ENCODE measurements around the gene CCDC197.

DNA sequence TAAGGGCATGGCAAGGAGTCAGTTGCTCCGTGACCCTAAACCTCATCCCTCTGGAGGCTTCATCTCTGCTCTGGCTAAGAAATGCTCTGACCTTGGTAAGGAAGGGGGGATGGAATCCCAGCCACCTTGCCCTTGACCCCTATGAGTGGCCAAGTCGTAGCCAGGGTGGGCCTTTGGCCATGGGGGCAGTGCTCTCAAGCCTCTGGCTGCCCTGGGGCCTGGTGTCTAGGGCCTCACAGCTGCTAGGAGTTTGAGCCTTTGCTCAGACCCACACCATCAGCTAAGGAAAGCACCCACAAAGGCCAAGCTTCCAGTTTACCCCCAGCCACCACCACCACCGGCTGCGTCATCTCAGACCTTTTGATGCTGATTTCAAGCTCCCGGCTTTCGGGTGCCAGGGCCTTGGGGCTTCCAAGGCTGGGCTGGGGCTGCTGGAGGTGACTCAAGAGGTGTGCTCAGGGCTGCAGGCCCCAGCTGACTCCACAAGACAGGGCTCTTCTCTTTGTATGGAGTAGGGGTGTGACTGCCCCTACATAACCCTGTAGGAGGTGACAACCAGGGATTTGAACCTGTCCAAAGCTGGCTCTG lies 24.4 kb upstream of the CCDC197 start:
- TF ChIP-seq, protein P1, sequence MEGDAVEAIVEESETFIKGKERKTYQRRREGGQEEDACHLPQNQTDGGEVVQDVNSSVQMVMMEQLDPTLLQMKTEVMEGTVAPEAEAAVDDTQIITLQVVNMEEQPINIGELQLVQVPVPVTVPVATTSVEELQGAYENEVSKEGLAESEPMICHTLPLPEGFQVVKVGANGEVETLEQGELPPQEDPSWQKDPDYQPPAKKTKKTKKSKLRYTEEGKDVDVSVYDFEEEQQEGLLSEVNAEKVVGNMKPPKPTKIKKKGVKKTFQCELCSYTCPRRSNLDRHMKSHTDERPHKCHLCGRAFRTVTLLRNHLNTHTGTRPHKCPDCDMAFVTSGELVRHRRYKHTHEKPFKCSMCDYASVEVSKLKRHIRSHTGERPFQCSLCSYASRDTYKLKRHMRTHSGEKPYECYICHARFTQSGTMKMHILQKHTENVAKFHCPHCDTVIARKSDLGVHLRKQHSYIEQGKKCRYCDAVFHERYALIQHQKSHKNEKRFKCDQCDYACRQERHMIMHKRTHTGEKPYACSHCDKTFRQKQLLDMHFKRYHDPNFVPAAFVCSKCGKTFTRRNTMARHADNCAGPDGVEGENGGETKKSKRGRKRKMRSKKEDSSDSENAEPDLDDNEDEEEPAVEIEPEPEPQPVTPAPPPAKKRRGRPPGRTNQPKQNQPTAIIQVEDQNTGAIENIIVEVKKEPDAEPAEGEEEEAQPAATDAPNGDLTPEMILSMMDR (conservative IDR thresholded peaks at IDR 0.05; ENCODE audit: low read length): no peak
- no peak for TF ChIP-seq EZH2phosphoT487 (IDR thresholded peaks at IDR 0.05; ENCODE audit: borderline replicate concordance)

Measured in Loucy (cell line).